Stimulated activated CD8-positive, alpha-beta memory T cell treated with anti-CD3 and anti-CD28 coated beads, Interleukin-2, amount 100 ng/mL, for 48 hours (primary cell): ENCODE data around the gene MTRF1L.

ENCODE experiments used
- DNase-seq, 2 donors: peaks; one replicate each; pipeline ENCODE4 v3.0.0-alpha.2; 2020; ENCODE audit warnings: low read depth in 2 of 2

MTRF1L gene

GRCh38 chr6:153002613-153003365 lies at the start of gene MTRF1L:
Gene MTRF1L (minus strand): TSS chr6:153002709. CDS start chr6:153002685, 24 bp downstream.
- DNase-seq, result peak; percentile 77 to 87

- DNase-seq, result no peak
Observed at GRCh38 chr6:153051801-153052200, 49.3 kb upstream of the MTRF1L start.

DNA sequence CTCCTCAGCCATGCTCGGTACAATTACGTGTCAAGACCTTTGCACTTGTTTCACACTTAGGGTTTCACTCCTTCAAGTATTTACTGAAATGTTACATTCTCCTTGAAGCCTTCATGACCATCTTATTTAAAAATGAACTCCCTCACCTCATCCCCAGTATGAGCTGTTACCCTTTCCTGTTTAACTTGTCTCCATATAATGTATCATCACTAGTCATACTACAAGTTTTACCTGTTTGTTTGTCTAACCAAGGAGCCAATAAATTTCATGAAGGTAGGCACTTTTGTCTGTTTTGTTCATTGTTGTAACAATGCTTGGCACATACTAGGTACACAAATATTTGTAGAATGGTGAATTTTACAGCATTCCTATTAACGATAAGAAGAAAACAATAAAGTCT lies 46.1 kb upstream of the MTRF1L start:
- DNase-seq, result no peak

DNA sequence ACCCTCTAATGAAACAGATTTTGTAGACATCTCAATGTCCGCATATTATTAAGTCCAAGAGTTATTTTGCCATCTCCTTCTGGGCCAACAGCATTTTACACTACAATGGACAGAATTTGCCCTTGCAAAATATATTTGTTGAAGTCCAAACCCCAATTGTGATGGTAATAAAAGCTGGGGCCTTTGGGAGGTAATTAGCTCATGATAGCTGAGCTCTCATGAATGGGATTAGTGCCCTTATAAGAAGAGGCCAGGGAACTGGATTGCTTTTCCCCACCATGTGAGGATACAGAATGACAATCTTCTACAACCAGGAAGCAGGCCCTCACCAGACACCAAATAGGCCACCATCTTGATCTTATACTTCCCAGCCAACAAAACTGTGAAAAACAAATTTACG lies 44.9 kb upstream of the MTRF1L start:
- no peak for DNase-seq

DNA sequence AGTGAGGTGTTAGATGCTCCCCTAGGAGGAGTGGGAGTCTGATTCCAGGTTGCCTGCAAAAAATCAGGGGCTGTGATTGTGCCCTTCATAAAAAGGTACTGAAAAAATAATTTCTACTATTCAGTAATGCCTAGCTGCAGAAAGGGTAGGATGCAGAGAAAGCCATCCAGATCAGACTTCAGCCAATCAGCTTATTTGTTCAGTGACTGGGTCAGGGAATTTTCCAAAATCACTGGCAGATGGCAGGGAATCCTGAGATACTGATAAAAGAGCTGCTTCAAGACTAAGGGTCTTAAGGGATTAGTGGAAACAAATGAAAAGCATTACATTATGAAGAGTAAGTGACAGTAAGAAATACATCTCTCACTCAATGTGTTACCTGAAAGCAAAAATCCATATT lies 42.8 kb upstream of the MTRF1L start:
- no peak for DNase-seq

GRCh38 chr6:153044295-153044694 lies 41.8 kb upstream of the MTRF1L start:
- DNase-seq, result no peak

- no peak for DNase-seq
Observed at GRCh38 chr6:153043719-153044118, 41.2 kb upstream of the MTRF1L start.

- no peak for DNase-seq
Observed at GRCh38 chr6:153038378-153039057, 36.0 kb upstream of the MTRF1L start.

- no peak for DNase-seq
Observed at GRCh38 chr6:153034139-153034538, 31.6 kb upstream of the MTRF1L start.

DNA sequence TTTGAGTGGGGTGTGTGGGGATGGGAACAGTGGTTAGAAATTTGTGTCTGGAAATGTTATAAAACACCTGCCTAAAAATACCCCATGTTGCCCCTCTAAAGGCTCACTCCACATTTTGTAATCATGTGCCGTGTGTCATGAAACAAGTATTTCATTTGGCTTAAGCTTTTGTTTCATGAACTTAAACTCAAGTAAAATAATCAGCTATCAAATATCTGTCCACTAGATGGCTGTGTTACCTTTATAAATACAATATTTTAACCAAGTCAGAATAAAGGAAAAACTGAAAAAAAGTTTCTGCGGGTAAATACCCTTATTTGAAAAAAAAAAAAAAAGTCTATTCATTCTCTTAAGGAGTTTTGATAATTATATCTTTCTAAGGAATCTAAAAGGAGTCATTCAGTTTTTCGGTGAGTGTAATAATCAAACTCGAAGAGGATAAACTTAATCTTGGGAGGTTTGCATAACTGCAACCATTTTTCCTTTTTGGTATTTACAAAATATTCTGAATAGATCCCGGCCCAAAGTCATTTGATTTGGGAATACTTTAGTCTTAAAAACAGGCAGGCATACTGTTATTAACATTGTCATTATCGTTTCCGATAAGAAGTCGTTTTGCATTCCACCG lies 29.9 kb upstream of the MTRF1L start:
- no peak for DNase-seq

GRCh38 chr6:153031335-153031955 lies 28.9 kb upstream of the MTRF1L start:
- no peak for DNase-seq

DNA sequence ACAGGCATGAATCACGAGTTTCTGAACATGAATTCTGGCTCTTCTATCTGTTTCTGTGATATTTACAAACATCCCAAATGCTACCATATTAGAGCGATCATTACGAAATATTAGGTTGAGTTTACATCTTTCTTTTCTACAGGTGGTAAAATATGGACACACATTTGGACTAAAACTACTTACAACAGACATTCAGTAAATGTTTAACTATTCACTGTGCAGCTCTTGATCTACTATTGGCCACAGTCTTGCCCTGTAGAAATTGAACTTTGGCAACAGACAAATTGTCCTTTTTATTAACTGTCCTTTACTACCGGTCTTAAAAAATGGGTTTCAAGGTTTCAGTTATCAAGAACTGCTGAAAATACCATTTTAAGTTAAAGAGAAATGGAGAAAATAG lies 26.5 kb upstream of the MTRF1L start:
- no peak for DNase-seq

GRCh38 chr6:153028286-153028685 lies 25.8 kb upstream of the MTRF1L start:
- no peak for DNase-seq

DNA sequence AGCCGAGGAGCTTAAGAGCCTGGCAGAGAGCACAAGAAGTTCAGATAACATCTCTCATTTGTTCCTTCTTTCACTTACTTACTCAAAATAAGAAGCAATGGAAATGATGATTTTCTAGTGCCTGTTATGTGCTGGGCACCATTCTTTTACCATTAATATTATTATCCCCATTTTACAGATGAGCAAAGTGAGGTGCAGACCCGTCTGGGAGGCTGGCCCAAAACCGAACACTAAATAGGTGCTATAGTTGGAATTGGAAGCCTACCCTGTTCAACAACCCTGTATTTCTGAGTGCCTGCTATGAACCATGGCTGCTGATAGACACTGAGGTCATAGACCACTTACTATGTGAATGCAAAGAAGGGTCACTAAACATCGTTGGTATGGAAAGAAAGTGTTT lies 25.0 kb upstream of the MTRF1L start:
- DNase-seq, result no peak

GRCh38 chr6:153024709-153025017 lies 22.2 kb upstream of the MTRF1L start:
- DNase-seq, result no peak

DNA sequence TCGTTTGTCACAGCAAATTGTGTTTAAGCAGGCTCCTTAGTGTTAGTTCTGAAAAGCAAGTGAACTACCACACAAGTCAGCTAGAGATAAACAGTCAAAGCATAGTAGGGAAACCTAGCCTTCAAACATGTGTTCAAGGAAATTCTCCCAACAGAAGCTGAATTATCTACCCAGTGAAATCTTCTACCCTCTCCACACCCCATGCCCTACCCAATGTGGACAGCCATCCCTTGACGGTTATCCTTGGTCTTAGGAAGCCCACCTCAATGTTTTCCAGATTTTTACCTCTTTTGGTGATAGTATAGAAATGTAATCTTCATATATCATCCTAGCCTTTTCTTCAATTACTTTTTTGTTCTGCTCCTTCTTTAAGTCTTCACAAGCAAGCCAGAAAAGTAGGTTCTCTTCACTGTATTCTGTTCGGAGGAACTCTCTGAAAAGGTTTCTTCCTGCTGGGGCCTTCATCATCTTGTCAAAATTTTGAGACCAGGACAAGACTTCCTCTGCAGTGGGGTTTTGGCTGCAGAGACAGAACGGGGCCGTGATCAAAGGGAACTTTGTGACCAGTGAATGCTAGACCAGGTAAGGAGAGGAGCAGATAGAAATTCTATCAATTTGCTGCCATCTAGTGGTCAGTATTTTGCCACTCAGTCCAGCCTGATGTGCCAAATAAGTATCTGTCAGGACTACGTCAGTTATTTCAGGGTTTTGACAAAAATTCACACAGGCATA lies 21.6 kb upstream of the MTRF1L start:
- DNase-seq, result no peak

- DNase-seq, result no peak
Observed at GRCh38 chr6:153018355-153018754, 15.8 kb upstream of the MTRF1L start.

- DNase-seq, result no peak
Observed at GRCh38 chr6:153016846-153017245, 14.3 kb upstream of the MTRF1L start.

DNA sequence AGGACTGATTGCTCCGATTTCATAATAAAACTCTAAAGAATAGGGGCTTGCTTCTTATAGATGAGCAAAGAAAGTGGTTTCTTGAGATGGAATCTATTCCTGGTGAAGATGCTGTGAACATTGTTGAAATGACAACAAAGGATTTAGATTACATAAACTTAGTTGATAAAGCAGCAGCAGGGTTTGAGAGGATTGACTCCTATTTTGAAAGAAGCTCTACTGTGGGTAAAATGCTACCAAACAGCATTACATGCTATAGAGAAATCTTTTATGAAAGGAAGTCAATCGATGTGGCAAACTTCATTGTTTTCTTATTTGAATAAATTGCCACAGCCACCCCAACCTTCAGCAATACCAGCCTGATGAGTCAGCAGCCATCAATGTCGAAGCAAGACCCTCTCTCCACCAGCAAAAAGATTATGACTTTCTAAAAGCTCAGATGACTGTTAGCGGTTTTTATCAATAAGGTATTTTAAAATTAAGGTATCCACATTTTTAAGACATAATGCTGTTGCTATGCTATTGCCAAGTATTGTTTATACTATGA lies 12.7 kb upstream of the MTRF1L start:
- DNase-seq, result no peak

DNA sequence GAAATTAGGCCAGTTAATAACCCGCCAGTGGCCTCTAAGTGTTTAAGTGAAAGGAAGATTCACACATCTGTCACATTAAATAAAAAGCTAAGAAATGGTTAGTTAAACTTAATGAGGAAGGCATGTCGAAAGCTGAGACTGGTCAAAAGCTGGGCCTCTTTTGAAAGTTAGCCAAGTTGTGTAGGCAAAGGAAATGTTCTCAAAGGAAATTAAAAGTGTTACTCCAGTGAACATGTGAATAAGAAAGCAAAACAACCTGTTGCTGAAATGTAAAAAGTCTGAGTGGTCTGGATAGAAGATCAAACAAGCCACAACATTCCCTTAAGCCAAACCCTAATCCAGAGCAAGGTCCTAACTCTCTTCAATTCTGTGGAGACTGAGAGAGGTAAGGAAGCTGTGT lies 10.9 kb upstream of the MTRF1L start:
- no peak for DNase-seq

GRCh38 chr6:153012856-153013255 lies 10.3 kb upstream of the MTRF1L start:
- DNase-seq, result no peak

- no peak for DNase-seq
Observed at GRCh38 chr6:153003366-153003690, 819 bp upstream of the MTRF1L start.
